Right ventricle myocardium superior (tissue), 1 donor: ENCODE data around the gene TAL1. TPM values are rescaled to one million over a fixed set of nuclear protein-coding genes. Genes with fewer than 3 reads are reported as not detected.
"Not testable (repeated sequence)": the region's sequence is repeated elsewhere in the genome, so short reads cannot be mapped to it uniquely, and the experiment has no call there.

Experiments used
- ATAC-seq: fragments of 200-7000 bp; cut with Tn5 transposase; one replicate; pipeline ENCODE4 v1.9.1; 2020; ENCODE audit warnings: mild to moderate bottlenecking; ENCODE audit not compliant: poor library complexity
- DNase-seq: peaks from one replicate; pipeline ENCODE4 v3.0.0-alpha.2; 2020
- intact Hi-C: fragments of 100-400 bp; cut with DNase I; formaldehyde crosslinking; loops from one replicate; pipeline ENCODE4 v1.11.2; 2022
- long read RNA-seq: library from polyadenylated mRNA; unstranded; transcript quantifications from one replicate; pipeline ENCODE4 v2.0.0, GENCODE V29; 2021
- total RNA-seq: library from RNA; stranded (reverse); fragmentation: NEBNext Ultra II Directional; extraction: Animal tissue kit (Norgen Biotek cat#: 25700); gene quantifications from one replicate; pipeline ENCODE4 v1.2.1, GENCODE V29; 2021
- donor health status: DM: no; HTN: yes; CAD: no; lungs with severe emphysema.

Gene TAL1
- total RNA-seq: 3.8 TPM
- long read RNA-seq, partial matches to known transcripts: 0 of 1 reads
- long read RNA-seq, other reads (novel, unspliced or antisense): 1 of 1 reads

DNA sequence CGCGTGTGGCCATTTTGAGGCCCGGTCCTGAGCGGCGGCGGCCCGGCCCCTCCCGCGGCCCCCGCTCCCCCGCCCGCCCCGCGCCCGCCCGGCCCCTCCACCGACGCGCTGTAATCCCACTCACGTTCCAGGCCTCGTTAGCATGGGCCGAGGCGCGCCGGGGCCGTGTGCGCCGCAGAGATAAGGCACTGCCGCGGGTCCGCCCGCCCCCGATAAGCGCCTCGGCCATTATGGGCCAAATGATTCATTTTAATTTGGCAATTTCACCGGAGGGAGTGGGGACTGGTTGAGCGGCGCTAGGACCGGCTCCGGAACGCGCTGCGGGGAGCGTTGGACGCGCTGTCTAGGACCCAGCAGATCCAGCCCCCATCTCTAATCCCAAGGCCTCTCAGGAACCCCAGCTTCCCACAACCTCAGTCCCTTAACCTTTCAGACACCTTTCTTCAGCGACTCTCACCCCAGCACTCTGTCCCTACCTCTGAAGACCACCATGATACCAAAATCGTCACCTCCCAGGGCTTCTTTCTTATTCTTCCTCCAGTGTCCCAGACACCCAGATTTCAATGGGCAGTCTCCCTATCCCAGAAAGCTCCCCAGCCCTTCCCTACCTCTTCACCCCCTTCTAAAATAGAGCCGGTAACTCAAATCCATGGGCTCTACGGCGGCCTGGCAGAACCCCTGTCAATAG lies at the start of gene TAL1:
TSS of gene TAL1 (minus strand) at position 39 of the 688 bp plus-strand sequence. CDS start 6,337 bp downstream, outside the sequence.
- ATAC-seq (no peak), DNase-seq (no peak)
- intact Hi-C loops: no loop called here

DNA sequence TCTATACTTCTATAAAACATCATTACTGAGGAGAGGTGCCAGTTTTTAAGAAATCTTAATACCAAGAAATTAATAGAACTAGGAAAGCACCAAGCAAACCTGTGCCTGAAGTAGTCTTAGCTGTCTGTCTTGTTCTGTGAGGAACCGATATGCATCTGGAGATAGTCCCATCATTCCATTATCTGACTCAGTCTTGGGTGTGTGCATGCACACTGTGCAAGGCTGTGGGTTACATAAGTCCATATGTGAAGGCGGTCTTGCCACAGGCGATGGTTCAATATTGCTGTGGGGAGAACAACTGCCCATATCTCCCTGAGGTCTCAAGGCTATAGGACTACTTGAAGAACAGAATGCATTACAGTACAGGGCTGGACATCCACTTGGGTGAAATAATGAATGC lies 48.1 kb upstream of the TAL1 start:
- intact Hi-C loops: no loop called here
- ATAC-seq (no peak), DNase-seq (no peak)

DNA sequence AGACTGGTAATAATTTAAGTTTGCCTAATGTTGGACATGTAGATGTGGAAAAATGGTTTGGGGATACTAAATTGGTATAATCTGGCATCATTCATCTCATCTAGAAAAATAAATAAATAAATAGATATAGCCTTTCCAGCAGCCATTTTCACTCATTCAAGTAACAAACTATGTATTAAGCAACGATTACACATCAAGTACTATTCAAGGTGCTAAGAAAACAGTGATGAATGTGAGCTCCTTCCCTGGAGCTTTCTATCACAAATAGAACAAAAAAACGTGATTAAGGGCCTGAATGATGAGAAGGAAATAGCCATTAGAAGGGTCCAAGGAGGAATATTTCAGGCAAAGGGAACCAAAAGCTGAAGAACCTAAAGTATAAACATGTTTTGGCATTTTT lies 44.8 kb upstream of the TAL1 start:
- no peak for ATAC-seq
- intact Hi-C loops: no loop called here

DNA sequence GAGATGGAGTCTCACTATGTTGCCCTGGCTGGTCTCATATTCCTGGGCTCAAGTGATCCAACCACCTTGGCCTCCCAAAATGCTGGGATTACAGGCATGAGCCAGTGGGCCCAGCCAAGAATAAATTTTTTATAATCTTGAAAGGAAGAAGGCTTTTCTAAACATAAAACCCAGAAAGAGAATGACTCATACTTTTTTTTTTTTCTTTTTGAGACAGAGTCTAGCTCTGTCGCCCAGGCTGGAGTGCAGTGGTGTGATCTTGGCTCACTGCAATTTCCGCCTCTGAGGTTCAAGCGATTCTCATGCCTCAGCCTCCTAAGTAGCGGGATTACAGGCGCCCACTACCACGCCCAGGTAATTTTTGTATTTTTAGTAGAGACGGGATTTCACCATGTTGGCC lies 43.8 kb upstream of the TAL1 start:
- intact Hi-C loops, DNase-seq, ATAC-seq: not testable (repeated sequence)

More for the DNA sequence above, 44.8 kb upstream of the TAL1 start:
- no peak for DNase-seq

DNA sequence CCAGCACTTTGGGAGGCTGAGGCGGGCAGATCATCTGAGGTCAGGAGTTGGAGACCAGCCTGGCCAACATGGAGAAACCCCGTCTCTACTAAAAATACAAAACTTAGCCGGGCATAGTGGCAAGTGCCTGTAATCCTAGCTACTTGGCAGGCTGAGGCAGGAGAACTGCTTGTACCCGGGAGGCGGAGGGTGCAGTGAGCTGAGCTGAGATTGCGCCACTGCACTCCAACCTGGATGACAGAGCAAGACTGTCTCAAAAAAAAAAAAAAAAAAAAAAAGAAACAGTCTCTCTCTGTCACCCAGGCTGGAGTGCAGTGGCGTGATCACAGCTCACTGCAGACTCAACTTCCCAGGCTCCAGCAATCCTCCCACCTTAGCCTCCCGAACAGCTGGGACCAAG lies 33.5 kb upstream of the TAL1 start:
- DNase-seq, intact Hi-C loops, ATAC-seq: not testable (repeated sequence)

DNA sequence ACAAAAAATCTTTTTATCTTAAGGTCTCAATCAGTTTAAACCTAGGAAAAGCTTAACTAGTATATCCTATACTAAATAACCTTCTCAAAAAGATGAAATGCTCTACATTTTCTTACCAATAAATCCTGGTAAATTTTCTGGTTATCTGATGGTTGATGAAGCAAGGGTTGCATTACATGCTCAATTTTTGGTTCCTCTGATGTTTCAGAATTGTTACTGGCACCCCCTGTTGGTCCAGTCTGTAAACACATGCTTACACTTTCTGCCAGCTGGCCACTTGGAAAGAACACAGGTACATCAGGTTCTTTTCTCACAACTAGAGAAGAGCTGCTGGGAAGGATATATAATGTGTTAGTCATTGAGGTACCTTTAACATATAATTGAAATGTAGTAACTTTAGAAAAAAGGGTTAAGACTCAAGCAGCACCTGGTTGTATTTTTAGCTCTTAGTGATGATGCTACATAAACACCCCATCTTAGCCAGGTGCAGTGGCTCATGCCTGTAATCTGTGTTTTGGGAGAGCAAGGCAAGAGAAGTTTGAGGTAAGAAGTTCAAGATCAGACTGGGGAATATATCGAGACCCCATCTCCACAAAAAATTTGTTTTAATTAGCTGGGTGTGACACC lies 30.9 kb upstream of the TAL1 start:
- no peak for DNase-seq
- intact Hi-C loops: no loop called here
- no peak for ATAC-seq

DNA sequence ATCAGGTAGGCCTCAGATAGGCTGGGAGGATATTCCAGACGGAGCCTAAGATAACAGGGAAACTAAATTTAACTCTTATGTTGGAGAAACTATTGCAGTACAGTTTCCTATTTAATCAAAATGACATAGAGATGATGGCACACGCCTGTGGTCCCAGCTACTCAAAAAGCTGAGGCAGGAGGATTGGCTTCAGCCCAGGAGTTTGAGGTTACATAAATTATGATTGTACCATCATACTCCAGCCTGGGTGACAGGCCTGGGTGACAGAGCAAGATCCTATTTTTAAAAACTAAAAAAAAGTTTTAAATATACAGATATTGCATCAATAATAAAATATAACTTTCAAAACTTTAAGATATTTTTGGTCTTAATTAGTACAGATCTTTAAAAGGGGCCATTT lies 25.2 kb upstream of the TAL1 start:
- DNase-seq (no peak), ATAC-seq (no peak)
- intact Hi-C loops: loop anchor here (5.0 kb wide), 1 partner anchor 65 kb away; the partner anchor contains the start of gene PDZK1IP1

DNA sequence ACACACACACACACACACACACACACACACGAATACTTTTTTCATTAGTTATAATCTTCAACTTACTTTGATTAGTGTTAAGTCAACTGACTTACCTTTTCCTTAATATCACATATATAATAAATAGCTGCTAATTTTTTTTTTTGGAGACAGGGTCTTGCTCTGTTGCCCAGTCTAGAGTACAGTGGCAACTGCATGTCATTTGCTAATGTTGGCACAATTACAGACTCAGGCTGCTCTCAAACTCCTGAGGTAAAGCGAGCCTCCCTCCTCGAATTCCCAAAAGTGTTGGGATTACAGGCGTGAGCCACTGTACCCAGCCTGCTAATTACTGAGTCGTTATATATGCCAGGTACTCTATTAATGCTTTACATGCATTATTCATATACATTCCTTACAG lies 20.8 kb upstream of the TAL1 start:
- no peak for ATAC-seq
- DNase-seq: no peak
- intact Hi-C loops: no loop called here

DNA sequence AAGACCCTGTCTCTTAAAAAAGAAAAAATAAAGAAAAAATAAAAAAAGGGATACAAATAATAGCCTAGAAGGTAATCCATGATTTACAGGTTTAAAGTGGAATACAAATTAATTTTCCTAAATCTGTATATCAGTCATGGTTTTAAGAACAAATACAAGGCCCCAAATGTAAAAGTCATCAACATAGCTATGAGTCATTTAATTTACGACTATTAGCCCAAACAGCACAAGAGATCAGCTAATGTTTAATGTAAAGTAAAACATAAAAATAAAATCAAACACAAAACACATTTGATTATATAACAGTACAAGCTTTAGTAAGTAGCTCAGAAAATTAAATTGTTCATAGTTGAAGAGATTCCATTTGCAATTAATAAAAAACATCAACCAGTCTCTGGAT lies 20.3 kb upstream of the TAL1 start:
- DNase-seq (no peak), ATAC-seq (no peak)
- intact Hi-C loops: no loop called here

DNA sequence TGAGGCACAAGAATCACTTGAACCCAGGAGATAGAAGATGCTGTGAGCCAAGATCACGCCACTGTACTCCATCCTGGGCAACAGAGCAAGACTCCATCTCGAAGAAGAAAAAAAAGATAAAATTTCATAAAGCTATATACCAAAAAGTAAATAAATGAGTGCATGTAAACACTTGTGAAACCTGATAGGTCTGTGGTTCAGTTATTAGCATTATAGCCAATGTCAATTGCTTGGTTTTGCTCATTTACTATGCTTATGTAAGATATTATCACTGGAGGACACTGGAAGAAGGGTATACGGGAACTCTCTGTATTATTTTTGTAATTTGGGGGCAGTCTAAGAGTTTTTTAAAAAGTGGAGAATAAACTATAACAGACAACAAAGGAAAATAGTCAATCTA lies 17.7 kb upstream of the TAL1 start:
- ATAC-seq: no peak
- intact Hi-C loops: no loop called here
- no peak for DNase-seq

DNA sequence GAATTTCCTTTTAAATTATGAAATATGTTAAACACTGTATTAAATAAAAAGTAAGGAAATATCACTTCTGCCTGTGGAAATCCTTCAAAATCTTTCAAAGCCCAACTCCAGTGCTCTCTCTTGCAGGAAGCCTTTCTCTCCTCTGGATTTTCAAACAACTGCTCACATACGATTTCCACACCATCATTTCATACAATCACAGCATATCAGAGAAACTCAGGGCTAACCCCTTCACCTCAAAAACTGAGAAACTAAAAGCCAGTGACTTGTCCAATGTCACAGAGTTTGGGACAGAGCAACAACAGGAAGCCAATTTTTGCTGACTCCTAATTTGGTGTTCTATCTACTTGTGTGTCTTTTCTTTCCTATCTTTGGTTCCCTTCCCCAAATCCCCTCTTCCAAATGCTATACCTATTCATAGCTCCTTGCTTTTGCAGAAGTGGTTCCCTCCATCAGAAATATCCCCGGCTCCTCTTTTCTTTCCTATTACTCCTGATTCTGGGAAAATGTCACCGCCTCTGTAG lies 12.4 kb upstream of the TAL1 start:
- intact Hi-C loops: no loop called here
- ATAC-seq (no peak), DNase-seq (no peak)

DNA sequence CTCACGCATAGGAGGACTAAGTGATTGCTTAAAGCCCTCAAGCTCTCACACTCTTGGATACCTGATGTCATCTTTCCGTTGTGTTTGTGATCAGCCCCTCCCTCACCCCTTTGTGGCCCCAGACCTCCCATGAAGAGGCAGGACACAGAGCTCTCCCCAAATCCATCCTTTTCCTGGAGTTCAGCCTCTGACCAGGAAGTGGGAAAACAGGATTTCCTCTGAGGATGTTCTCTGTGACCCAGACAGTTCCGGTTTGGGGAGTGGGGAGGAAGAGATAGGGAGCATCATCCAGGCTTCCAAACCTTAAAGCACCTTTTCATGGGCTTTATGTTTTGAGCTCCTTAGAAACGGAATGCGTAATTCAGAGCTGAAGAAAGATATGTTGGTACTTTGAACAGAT lies 11.9 kb upstream of the TAL1 start:
- intact Hi-C loops: no loop called here
- no peak for ATAC-seq
- no peak for DNase-seq

DNA sequence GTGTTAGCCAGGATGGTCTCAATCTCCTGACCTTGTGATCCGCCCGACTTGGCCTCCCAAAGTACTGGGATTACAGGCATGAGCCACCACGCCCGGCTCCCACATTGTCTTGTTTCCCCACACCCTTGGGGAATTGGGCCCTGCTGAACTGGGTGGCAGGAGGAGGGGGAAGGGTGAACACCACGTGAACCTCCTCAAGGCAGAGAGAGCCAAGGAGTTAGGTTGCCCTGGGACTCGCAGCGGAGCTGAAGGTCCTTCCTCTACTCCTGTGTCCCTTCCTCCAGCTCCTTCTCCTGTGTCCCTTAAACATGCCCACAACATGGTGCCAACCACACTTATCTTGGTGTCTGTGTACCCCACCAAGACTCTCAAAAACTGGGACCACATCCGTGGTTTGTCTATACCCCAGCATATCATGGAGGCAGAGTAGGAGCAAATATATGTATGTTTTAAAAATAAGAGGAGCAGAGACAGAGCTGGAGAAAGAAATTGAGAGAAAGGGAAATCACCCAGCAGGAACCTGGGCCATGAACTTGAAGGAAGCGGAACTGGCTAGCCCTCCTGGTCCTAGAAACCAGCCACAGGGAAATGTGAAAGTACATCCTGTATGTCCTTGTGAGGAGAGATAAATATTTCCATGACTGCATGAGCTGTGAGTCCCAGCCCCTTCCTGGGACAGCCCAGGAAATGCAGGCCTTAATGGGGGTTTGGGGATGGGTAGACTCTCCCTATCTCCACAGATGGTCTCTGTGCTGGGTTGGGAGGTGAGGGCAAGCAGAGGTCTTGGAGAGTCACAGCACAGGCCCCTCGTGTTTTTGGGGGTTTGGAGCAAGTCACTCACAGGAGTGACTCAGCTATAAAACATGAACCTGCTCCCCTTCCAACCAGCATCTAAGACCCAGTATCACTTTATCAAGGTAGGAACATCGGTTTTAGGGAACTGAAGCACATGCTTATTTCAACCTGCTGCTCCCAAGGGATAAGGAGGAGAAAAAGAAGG lies 9.4 kb upstream of the TAL1 start:
- ATAC-seq (no peak), DNase-seq (no peak)
- intact Hi-C loops: no loop called here

DNA sequence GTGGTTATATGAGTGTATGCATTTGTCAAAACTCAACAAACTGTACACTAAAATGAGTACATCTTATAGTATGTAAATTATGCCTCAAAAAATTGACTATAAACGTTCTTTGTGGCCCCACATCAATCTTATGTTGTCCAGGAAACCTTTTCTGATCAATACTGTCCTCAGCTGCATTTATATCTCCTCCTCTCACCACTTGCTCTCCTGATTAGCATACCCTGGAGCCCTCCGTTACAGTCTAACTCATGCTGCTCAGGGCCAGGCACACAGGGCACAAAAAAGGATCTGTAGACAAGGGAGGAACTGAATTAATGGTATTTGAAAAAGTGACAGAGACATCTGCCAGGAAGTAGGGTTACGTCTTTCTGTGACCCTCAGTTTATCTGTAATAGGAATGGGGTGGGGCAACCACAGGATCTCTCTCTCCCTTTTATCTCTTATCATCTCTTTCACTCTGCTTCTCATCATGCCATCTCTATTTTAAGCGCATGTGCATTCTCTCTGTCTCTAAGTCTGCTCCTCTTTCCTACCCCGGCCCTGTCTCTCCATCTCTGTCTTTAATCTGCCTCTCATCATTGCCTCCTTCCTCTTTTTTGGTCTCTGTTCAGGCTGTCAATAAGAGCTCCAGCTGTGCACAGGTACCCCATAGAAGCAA lies 7.0 kb upstream of the TAL1 start:
- no peak for ATAC-seq
- no peak for DNase-seq
- intact Hi-C loops: no loop called here

DNA sequence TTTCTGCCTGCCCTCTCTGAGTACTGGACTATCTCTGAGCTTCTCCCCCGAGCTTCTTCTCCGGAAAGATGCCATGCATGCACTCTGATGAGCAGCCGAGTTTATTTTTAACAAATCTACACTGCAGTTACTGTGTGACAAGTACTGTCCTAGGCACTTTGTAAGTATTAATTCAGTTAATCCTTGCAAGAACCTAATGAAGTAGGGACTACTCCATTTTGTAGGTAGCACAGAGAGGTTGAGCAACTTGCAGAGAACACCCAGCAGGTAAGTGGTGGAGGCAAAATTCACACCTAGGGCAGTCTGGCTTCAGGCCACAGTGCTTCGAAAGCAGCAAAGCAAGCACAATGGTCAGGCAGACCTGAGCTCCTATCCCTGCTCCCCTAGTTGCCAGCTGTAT lies 3.8 kb upstream of the TAL1 start:
- ATAC-seq (no peak), DNase-seq (no peak)
- intact Hi-C loops: no loop called here

DNA sequence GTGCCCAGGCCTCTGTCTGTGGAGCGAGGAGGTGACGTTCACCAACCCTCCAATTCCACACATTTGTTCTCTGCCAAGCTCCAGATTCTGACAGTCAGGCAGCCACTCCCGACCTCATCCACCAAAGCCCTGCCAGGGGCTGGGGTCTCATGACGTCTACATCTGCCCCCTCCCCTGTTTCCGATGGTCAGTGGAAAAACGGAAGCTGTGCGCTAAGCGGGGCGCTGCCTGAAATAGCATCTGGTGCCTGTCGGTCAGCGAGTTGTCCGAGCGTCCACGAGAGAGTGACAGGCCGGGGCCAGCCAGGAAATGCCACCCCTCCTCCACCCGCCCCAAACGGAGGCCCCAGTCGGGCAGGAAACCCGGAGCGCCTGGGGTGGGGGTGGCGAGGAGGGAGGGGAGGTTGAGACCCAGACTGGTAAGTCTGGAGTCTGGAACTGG lies 3.2 kb upstream of the TAL1 start:
- ATAC-seq: peak; percentile 19
- DNase-seq: peak; percentile 53
- intact Hi-C loops: no loop called here

DNA sequence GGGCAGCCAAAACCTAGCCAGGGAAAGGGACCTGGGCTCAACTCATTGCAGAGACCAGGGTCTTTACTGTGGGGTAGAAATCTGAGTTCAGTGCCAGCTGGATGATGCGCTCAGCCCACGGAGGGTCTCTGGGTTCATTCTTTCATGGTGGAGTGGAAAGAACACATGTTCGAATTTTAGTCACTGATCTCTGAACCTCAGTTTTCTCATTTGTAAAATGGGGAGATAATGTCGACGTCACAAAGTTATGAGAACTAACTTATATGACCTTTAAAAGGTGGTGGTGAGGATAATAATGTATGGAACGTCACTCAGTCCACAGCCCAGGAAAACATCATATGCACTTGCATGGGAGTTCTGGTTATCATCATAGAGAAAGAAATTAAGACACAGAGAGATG lies 1.2 kb upstream of the TAL1 start:
- ATAC-seq: no peak
- no peak for DNase-seq
- intact Hi-C loops: no loop called here
